Renal cortical epithelial cell (primary cell): ENCODE results near the gene TEN1. TPM values are rescaled to one million over a fixed set of nuclear protein-coding genes. Genes with fewer than 3 reads are reported as not detected.

Experiments
- total RNA-seq: library from RNA; depleted of rRNA; stranded (reverse); fragments of >200 nt; gene quantifications from 2 replicates; pipeline ENCODE4 v1.2.3, GENCODE V29; 2014

Gene TEN1
- total RNA-seq, 1 donor from 2014 or later, result 15.5 TPM

Other genes starting within 250 kb of the TEN1 start
- gene GALK1, start 214.0 kb upstream of the TEN1 start, total RNA-seq, result 16.6 and 51.2 TPM in 2 replicates
- gene UNK, start 194.4 kb upstream of the TEN1 start, total RNA-seq, result 6.6 and 17.2 TPM in 2 replicates
- 0.70 and 0.87 TPM in 2 replicates for gene UNC13D, start 134.8 kb upstream of the TEN1 start, total RNA-seq
- gene WBP2, start 123.9 kb upstream of the TEN1 start, total RNA-seq, result 21.2 and 37.5 TPM in 2 replicates
- 36.9 and 39.9 TPM in 2 replicates for gene TRIM47, start 100.7 kb upstream of the TEN1 start, total RNA-seq
- 14.7 and 16.5 TPM in 2 replicates for gene TRIM65, start 82.3 kb upstream of the TEN1 start, total RNA-seq
- 32.1 and 33.9 TPM in 2 replicates for gene MRPL38, start 74.4 kb upstream of the TEN1 start, total RNA-seq
- 3.6 and 10.9 TPM in 2 replicates for gene FBF1, start 38.2 kb upstream of the TEN1 start, total RNA-seq
- 96.4 and 104 TPM in 2 replicates for gene ACOX1, start 74 bp upstream of the TEN1 start, total RNA-seq
- gene CDK3, start 21.6 kb downstream of the TEN1 start, total RNA-seq, result 0.87 and 3.0 TPM in 2 replicates
- 14.1 and 14.4 TPM in 2 replicates for gene EVPL, start 48.1 kb downstream of the TEN1 start, total RNA-seq
- gene SRP68, start 93.3 kb downstream of the TEN1 start, total RNA-seq, result 21.9 and 85.4 TPM in 2 replicates
- 0.10 TPM in 1 of 2 replicates, not detected in the other for gene GALR2, start 95.5 kb downstream of the TEN1 start, total RNA-seq
- gene ZACN, start 99.9 kb downstream of the TEN1 start, total RNA-seq, result not detected in 2 replicates
- gene EXOC7, start 124.5 kb downstream of the TEN1 start, total RNA-seq, result 74.1 and 116 TPM in 2 replicates
- gene FOXJ1, start 162.0 kb downstream of the TEN1 start, total RNA-seq, result 0.17 and 1.1 TPM in 2 replicates